Left cardiac atrium (tissue), 4 donors: ENCODE results near the gene SARS1. TPM values are rescaled to one million over a fixed set of nuclear protein-coding genes. Genes with fewer than 3 reads are reported as not detected.
A peak's percentile ranks its signal among the peaks of the same experiment; 100 is the strongest.

Source experiments
- ATAC-seq, 2 donors: fragments of 200-7000 bp; cut with Tn5 transposase; one replicate each; pipeline ENCODE4 v1.9.1; 2020; ENCODE audit warnings: mild to moderate bottlenecking in 2 of 2, moderate library complexity in 2 of 2
- DNase-seq: peaks from one replicate; pipeline ENCODE4 v3.0.0-alpha.2; 2020
- intact Hi-C, 2 donors: fragments of 100-400 bp; cut with DNase I; formaldehyde crosslinking; loops; one replicate each; pipeline versions ENCODE4 v1.14.1 to v1.15.1; 2022 to 2023
- total RNA-seq, 2 donors: library from RNA; stranded (reverse); fragmentation: NEBNext Ultra II Directional; extraction: Animal tissue kit (Norgen Biotek cat#: 25700); gene quantifications; one replicate each; pipeline ENCODE4 v1.2.1, GENCODE V29; 2021
- donor health status: DM: no; HTN: yes; CAD: no.
- donor health status: DM: no; HTN: yes; CAD: no; lungs with severe emphysema.
- donor health status: DM: yes; HTN: yes; CAD: no.
- donor health status: Dilated cardiomyopathy.

Gene SARS1
- total RNA-seq, 2 donors from 2014 or later = 109 to 141 TPM

- DNase-seq (no peak), ATAC-seq (no peak)
- intact Hi-C loops = no loop called here
These were observed 23.5 kb upstream of the SARS1 start for GRCh38 chr1:109190189-109190588.

- DNase-seq (no peak), ATAC-seq (no peak)
- intact Hi-C loops = no loop called here
These were observed 22.3 kb upstream of the SARS1 start for GRCh38 chr1:109191377-109191776.

GRCh38 chr1:109191891-109192290 is 21.8 kb upstream of the SARS1 start:
- intact Hi-C loops = no loop called here
- no peak for ATAC-seq

GRCh38 chr1:109192433-109192832 is 21.3 kb upstream of the SARS1 start:
- intact Hi-C loops = no loop called here
- DNase-seq = no peak
- no peak for ATAC-seq

More at GRCh38 chr1:109191891-109192290, 21.8 kb upstream of the SARS1 start:
- DNase-seq = no peak

GRCh38 chr1:109193653-109194590 is 19.8 kb upstream of the SARS1 start:
- DNase-seq (no peak), ATAC-seq (no peak)
- intact Hi-C loops = no loop called here

- ATAC-seq (peak; percentile 87), DNase-seq (peak; percentile 58)
- intact Hi-C loops = no loop called here
These were observed 16.3 kb upstream of the SARS1 start for GRCh38 chr1:109197158-109198042.

- intact Hi-C loops = no loop called here
- peak; percentile 48 for DNase-seq
- peak; percentile 57 to 74 for ATAC-seq
These were observed 15.5 kb upstream of the SARS1 start for GRCh38 chr1:109198043-109198695.

GRCh38 chr1:109198745-109199144 is 15.0 kb upstream of the SARS1 start:
- ATAC-seq = no peak
- intact Hi-C loops = no loop called here
- no peak for DNase-seq

- ATAC-seq (no peak), DNase-seq (no peak)
- intact Hi-C loops = no loop called here
These were observed 14.0 kb upstream of the SARS1 start for GRCh38 chr1:109199710-109200109.

GRCh38 chr1:109201123-109201703 is 12.5 kb upstream of the SARS1 start:
- ATAC-seq (peak in 1 of 2 donors; percentile 40), DNase-seq (peak; percentile 33)
- intact Hi-C loops = no loop called here

- ATAC-seq = no peak
- no peak for DNase-seq
- intact Hi-C loops = no loop called here
These were observed 9.2 kb upstream of the SARS1 start for GRCh38 chr1:109204484-109204883.

- no peak for DNase-seq
- intact Hi-C loops = loop anchor here in 1 of 2 donors (5.0 kb wide), 1 partner anchor 46 kb away; no protein-coding TSS in a partner anchor
- no peak for ATAC-seq
These were observed 7.4 kb upstream of the SARS1 start for GRCh38 chr1:109206339-109206738.

- ATAC-seq = peak; percentile 8 to 71
- intact Hi-C loops = loop anchor here in 1 of 2 donors (5.0 kb wide), 1 partner anchor 45 kb away; no protein-coding TSS in a partner anchor
- no peak for DNase-seq
These were observed 6.1 kb upstream of the SARS1 start for GRCh38 chr1:109207467-109208103.

GRCh38 chr1:109208394-109208793 is 5.3 kb upstream of the SARS1 start:
- no peak for DNase-seq
- no peak for ATAC-seq
- intact Hi-C loops = loop anchor here in 1 of 2 donors (5.0 kb wide), 1 partner anchor 44 kb away; no protein-coding TSS in a partner anchor

GRCh38 chr1:109208836-109209463 is 4.8 kb upstream of the SARS1 start:
- ATAC-seq (no peak), DNase-seq (no peak)
- intact Hi-C loops = loop anchor here in 1 of 2 donors (5.0 kb wide), 1 partner anchor 43 kb away; no protein-coding TSS in a partner anchor

GRCh38 chr1:109210058-109210457 is 3.7 kb upstream of the SARS1 start:
- ATAC-seq (no peak), DNase-seq (no peak)
- intact Hi-C loops = loop anchor here in 1 of 2 donors (10.0 kb wide), 1 partner anchor 115 kb away; the partner anchor contains the start of gene TMEM167B

- intact Hi-C loops = loop anchor here in 1 of 2 donors (10.0 kb wide), 1 partner anchor 119 kb away; the partner anchor contains the start of gene TMEM167B
- DNase-seq (no peak), ATAC-seq (no peak)
These were observed 334 bp upstream of the SARS1 start for GRCh38 chr1:109213345-109213823.
